Measurements from ENCODE around the gene ST3GAL5. TPM values are rescaled to one million over a fixed set of nuclear protein-coding genes. Genes with fewer than 3 reads are reported as not detected.

Gene ST3GAL5
- total RNA-seq, 4 donors from 2014 or later: 30.9 to 37.4 (median 32.9) TPM

- H3K4me1 ChIP-seq: no peaks in the 10 kb centered on the region
- H3K27ac ChIP-seq: no peak overlapping the region
- H3K4me3 ChIP-seq: no peak overlapping the region
- no peak for TF ChIP-seq CTCF (IDR thresholded peaks at IDR 0.05)
- TF ChIP-seq POLR2A (IDR thresholded peaks at IDR 0.05): no peak
- TF ChIP-seq EP300 (IDR thresholded peaks at IDR 0.05): no peak
- 90% methylated on average over 10 of the region's 10 CpGs for WGBS, 2 donors
- H3K36me3 ChIP-seq: peaks cover 0 to 32% (median 0%) of the 10 kb centered on the region in 3 donors
- H3K27me3 ChIP-seq: no peaks in the 10 kb centered on the region
- no peak for DNase-seq (ENCODE audit: low spot score in 2 of 2)
- peaks cover 0 to 15% (median 0%) of the 10 kb centered on the region in 4 donors for H3K9me3 ChIP-seq
These were observed 84.9 kb downstream of the ST3GAL5 start for GRCh38 chr2:85803704-85804425.

- no peak overlapping the region for H3K27ac ChIP-seq
- H3K4me1 ChIP-seq: peaks cover 0 to 11% (median under 1%) of the 10 kb centered on the region in 4 donors
- no peak for DNase-seq (ENCODE audit: low spot score in 2 of 2)
- TF ChIP-seq EP300 (IDR thresholded peaks at IDR 0.05) (no peak), POLR2A (IDR thresholded peaks at IDR 0.05) (no peak), CTCF (IDR thresholded peaks at IDR 0.05) (no peak)
- H3K9me3 ChIP-seq: peaks cover 0 to 15% (median 0%) of the 10 kb centered on the region in 4 donors
- no peaks in the 10 kb centered on the region for H3K27me3 ChIP-seq
- H3K4me3 ChIP-seq: no peak overlapping the region
- peaks cover 0 to 32% (median 0%) of the 10 kb centered on the region in 3 donors for H3K36me3 ChIP-seq
- WGBS, 2 donors: 78 to 81% methylated on average over 9 of the region's 9 CpGs
These were observed 86.3 kb downstream of the ST3GAL5 start for GRCh38 chr2:85802354-85803103.

GRCh38 chr2:85801871-85802270, 86.9 kb downstream of the ST3GAL5 start:
- Histone ChIP-seq H3K4me1 (peaks cover 0 to 18% (median 6%) of the 10 kb centered on the region in 4 donors), H3K9me3 (peaks cover 0 to 15% (median 0%) of the 10 kb centered on the region in 4 donors), H3K4me3 (no peak overlapping the region), H3K27me3 (no peaks in the 10 kb centered on the region), H3K36me3 (peaks cover 0 to 32% (median 0%) of the 10 kb centered on the region in 3 donors), H3K27ac (no peak overlapping the region)
- 91 to 94% methylated on average over 5 of the region's 5 CpGs for WGBS, 2 donors
- DNase-seq (ENCODE audit: low spot score in 2 of 2): no peak
- no peak for TF ChIP-seq CTCF (IDR thresholded peaks at IDR 0.05)
- no peak for TF ChIP-seq POLR2A (IDR thresholded peaks at IDR 0.05)
- TF ChIP-seq EP300 (IDR thresholded peaks at IDR 0.05): no peak

GRCh38 chr2:85800586-85800985, 88.2 kb downstream of the ST3GAL5 start:
- WGBS, 2 donors: 86 to 88% methylated on average over 3 of the region's 3 CpGs
- peaks cover 0 to 32% (median 0%) of the 10 kb centered on the region in 3 donors for H3K36me3 ChIP-seq
- no peak for TF ChIP-seq EP300 (IDR thresholded peaks at IDR 0.05)
- TF ChIP-seq CTCF (IDR thresholded peaks at IDR 0.05): no peak
- TF ChIP-seq POLR2A (IDR thresholded peaks at IDR 0.05): no peak
- peaks cover 0 to 31% (median 19%) of the 10 kb centered on the region in 4 donors for H3K4me1 ChIP-seq
- peaks cover 0 to 15% (median 0%) of the 10 kb centered on the region in 4 donors for H3K9me3 ChIP-seq
- H3K4me3 ChIP-seq: no peak overlapping the region
- DNase-seq (ENCODE audit: low spot score in 2 of 2): no peak
- no peak overlapping the region for H3K27ac ChIP-seq
- H3K27me3 ChIP-seq: no peaks in the 10 kb centered on the region
